Measurements from ENCODE around the gene PIMREG.

PIMREG gene

DNA sequence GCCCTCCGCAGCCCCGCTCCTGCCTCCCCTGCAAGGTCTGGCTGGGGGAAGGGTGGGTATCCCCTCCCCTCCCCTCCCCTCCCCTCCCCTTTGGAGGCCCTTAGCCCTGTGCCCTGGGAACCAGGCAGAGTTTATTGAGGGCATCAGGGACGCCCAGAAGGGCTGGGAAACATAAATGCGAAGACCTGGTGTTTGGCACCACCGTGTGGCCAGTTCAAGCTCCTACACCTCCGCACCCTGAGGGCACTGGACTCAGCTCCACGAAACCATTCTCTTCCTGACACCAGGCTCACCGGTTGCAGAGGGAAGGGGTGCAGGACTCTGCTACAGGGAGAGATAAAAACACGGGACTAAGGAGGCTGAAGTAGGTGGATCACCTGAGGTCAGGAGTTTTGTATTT is 8.3 kb upstream of the PIMREG start:
- DNase-seq (ENCODE audit: low spot score) = peak; percentile 87
- TF ChIP-seq CTCF (IDR thresholded peaks at IDR 0.05; ENCODE audit: borderline replicate concordance, control extremely low read depth, extremely low read depth, insufficient read depth, missing control alignments) = peak; percentile 82
- in situ Hi-C loops (cut with MboI; ENCODE audit: low sequenced_read_pairs, unreplicated experiment) = no loop called here

GRCh38 chr17:6437466-6437865 is 6.8 kb upstream of the PIMREG start:
- no peak for DNase-seq (ENCODE audit: low spot score)
- TF ChIP-seq CTCF (IDR thresholded peaks at IDR 0.05; ENCODE audit: borderline replicate concordance, control extremely low read depth, extremely low read depth, insufficient read depth, missing control alignments) = no peak
- in situ Hi-C loops (cut with MboI; ENCODE audit: low sequenced_read_pairs, unreplicated experiment) = no loop called here

- DNase-seq (ENCODE audit: low spot score) = no peak
- in situ Hi-C loops (cut with MboI; ENCODE audit: low sequenced_read_pairs, unreplicated experiment) = no loop called here
- no peak for TF ChIP-seq CTCF (IDR thresholded peaks at IDR 0.05; ENCODE audit: borderline replicate concordance, control extremely low read depth, extremely low read depth, insufficient read depth, missing control alignments)
These were observed 6.3 kb upstream of the PIMREG start for GRCh38 chr17:6437956-6438355.

- no peak for DNase-seq (ENCODE audit: low spot score)
- in situ Hi-C loops (cut with MboI; ENCODE audit: low sequenced_read_pairs, unreplicated experiment) = no loop called here
- no peak for TF ChIP-seq CTCF (IDR thresholded peaks at IDR 0.05; ENCODE audit: borderline replicate concordance, control extremely low read depth, extremely low read depth, insufficient read depth, missing control alignments)
These were observed 4.3 kb upstream of the PIMREG start for GRCh38 chr17:6439951-6440350.

- no peak for TF ChIP-seq CTCF (IDR thresholded peaks at IDR 0.05; ENCODE audit: borderline replicate concordance, control extremely low read depth, extremely low read depth, insufficient read depth, missing control alignments)
- in situ Hi-C loops (cut with MboI; ENCODE audit: low sequenced_read_pairs, unreplicated experiment) = no loop called here
- no peak for DNase-seq (ENCODE audit: low spot score)
These were observed 1.5 kb upstream of the PIMREG start for GRCh38 chr17:6442775-6443174.

DNA sequence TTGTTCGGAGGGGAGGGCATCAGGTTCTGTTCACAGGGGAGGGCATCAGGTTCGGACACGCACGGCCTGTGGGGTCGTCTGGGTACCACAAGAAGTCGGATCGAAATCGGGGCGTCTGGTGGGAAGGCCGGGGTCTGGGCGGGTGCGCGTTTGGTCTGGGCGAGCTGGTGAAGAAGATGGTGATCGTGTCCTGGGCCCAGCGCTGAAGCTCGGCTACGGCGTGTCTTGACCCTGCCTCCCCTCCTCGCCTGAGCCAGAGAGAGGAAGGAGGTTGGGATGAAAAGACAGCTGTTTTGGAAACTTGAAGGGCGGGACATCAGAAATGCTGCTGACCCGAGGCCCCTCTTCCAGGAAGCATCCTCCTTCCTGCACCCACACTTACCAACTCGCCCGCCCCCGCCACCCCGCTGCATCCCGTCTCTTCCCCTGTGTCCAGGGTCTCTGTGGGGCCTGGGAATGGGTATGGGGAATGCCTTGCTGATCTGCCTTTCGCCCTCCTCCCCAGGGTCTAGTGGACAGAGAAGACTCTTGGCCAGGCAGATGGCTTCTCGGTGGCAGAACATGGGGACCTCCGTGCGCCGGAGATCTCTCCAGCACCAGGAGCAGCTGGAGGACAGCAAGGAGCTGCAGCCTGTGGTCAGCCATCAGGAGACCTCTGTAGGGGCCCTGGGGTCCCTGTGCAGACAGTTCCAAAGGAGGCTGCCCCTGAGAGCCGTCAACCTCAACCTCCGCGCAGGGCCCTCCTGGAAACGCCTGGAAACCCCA is 498 bp downstream of the PIMREG start:
- no peak for TF ChIP-seq CTCF (IDR thresholded peaks at IDR 0.05; ENCODE audit: borderline replicate concordance, control extremely low read depth, extremely low read depth, insufficient read depth, missing control alignments)
- no peak for DNase-seq (ENCODE audit: low spot score)
- in situ Hi-C loops (cut with MboI; ENCODE audit: low sequenced_read_pairs, unreplicated experiment) = no loop called here

All from GM13976 (cell line).